Activated CD8-positive, alpha-beta memory T cell treated with anti-CD3 and anti-CD28 coated beads, Interleukin-2, amount 10 ng/mL, durations not matched to agents 7 days and 5 days (primary cell): ENCODE measurements around the gene CACNA1E. TPM values are rescaled to one million over a fixed set of nuclear protein-coding genes. Genes with fewer than 3 reads are reported as not detected.

Experiments used
- ATAC-seq: fragments of 150-1000 bp; cut with Tn5 transposase; one replicate; pipeline ENCODE4 v1.10.0; 2021; ENCODE audit warnings: moderate library complexity
- CTCF ChIA-PET: fragments of 350-600 bp; sonication (Branson Sonifier 250); formaldehyde crosslinking; loops from one replicate; lab custom pipeline; 2021; ENCODE audit warnings: antibody characterized with exemption; lab: Charles Lee
- DNase-seq: peaks from one replicate; pipeline ENCODE4 v3.0.0-alpha.2; 2020
- H3K27ac Mint-ChIP-seq: one replicate; pipeline ENCODE4 v1.8.0; 2021; ENCODE audit warnings: mild to moderate bottlenecking, mixed read lengths
- H3K27me3 Mint-ChIP-seq: one replicate; pipeline ENCODE4 v1.8.0; 2021; ENCODE audit warnings: mixed read lengths
- H3K36me3 Mint-ChIP-seq: one replicate; pipeline ENCODE4 v1.8.0; 2021; ENCODE audit warnings: mild to moderate bottlenecking, mixed read lengths
- H3K4me1 Mint-ChIP-seq: one replicate; pipeline ENCODE4 v1.8.0; 2021; ENCODE audit warnings: mixed read lengths
- H3K4me3 Mint-ChIP-seq: one replicate; pipeline ENCODE4 v1.8.0; 2021; ENCODE audit warnings: mild to moderate bottlenecking, moderate library complexity, mixed read lengths
- H3K9me3 Mint-ChIP-seq: one replicate; pipeline ENCODE4 v1.8.0; 2022; ENCODE audit warnings: low read depth, mixed read lengths
- total RNA-seq, 2 experiments: library from RNA; stranded (reverse); gene quantifications; one replicate each; pipeline ENCODE4 v1.2.3, GENCODE V29; 2021

CACNA1E gene
- total RNA-seq, 2 experiments from 2014 or later, result not detected

- Mint-ChIP-seq H3K4me1 (no peaks in the 10 kb centered on the region), H3K27ac (no peak overlapping the region), H3K9me3 (no peaks in the 10 kb centered on the region), H3K36me3 (no peaks in the 10 kb centered on the region), H3K4me3 (no peak overlapping the region), H3K27me3 (no peaks in the 10 kb centered on the region)
- ATAC-seq (no peak), DNase-seq (no peak)
- CTCF ChIA-PET, result no interaction called here
Measured at GRCh38 chr1:181776044-181776443, 292.7 kb downstream of the CACNA1E start.

- DNase-seq, result no peak
- Mint-ChIP-seq H3K36me3 (no peaks in the 10 kb centered on the region), H3K4me1 (no peaks in the 10 kb centered on the region), H3K27me3 (no peaks in the 10 kb centered on the region), H3K9me3 (no peaks in the 10 kb centered on the region), H3K4me3 (no peak overlapping the region), H3K27ac (no peak overlapping the region)
- no peak for ATAC-seq
- CTCF ChIA-PET, result no interaction called here
Measured at GRCh38 chr1:181777286-181777685, 294.0 kb downstream of the CACNA1E start.

- CTCF ChIA-PET, result no interaction called here
- Mint-ChIP-seq H3K27ac (no peak overlapping the region), H3K4me3 (no peak overlapping the region), H3K36me3 (no peaks in the 10 kb centered on the region), H3K9me3 (no peaks in the 10 kb centered on the region), H3K4me1 (no peaks in the 10 kb centered on the region), H3K27me3 (no peaks in the 10 kb centered on the region)
- no peak for DNase-seq
- ATAC-seq, result no peak
Measured at GRCh38 chr1:181777812-181778211, 294.5 kb downstream of the CACNA1E start.

GRCh38 chr1:181778640-181779260, 295.4 kb downstream of the CACNA1E start:
- no peak overlapping the region for H3K27ac Mint-ChIP-seq
- no peaks in the 10 kb centered on the region for H3K36me3 Mint-ChIP-seq
- H3K4me3 Mint-ChIP-seq, result no peak overlapping the region
- DNase-seq (no peak), ATAC-seq (no peak)
- H3K27me3 Mint-ChIP-seq, result no peaks in the 10 kb centered on the region
- H3K9me3 Mint-ChIP-seq, result no peaks in the 10 kb centered on the region
- CTCF ChIA-PET, result no interaction called here
- H3K4me1 Mint-ChIP-seq, result no peaks in the 10 kb centered on the region

- Mint-ChIP-seq H3K36me3 (no peaks in the 10 kb centered on the region), H3K9me3 (no peaks in the 10 kb centered on the region), H3K27me3 (no peaks in the 10 kb centered on the region), H3K27ac (no peak overlapping the region), H3K4me1 (no peaks in the 10 kb centered on the region), H3K4me3 (no peak overlapping the region)
- ATAC-seq (no peak), DNase-seq (no peak)
- CTCF ChIA-PET, result no interaction called here
Measured at GRCh38 chr1:181779343-181779742, 296.0 kb downstream of the CACNA1E start.

- H3K4me1 Mint-ChIP-seq, result no peaks in the 10 kb centered on the region
- no peaks in the 10 kb centered on the region for H3K36me3 Mint-ChIP-seq
- CTCF ChIA-PET, result no interaction called here
- no peak for DNase-seq
- no peak for ATAC-seq
- H3K27me3 Mint-ChIP-seq, result no peaks in the 10 kb centered on the region
- no peak overlapping the region for H3K27ac Mint-ChIP-seq
- no peaks in the 10 kb centered on the region for H3K9me3 Mint-ChIP-seq
- no peak overlapping the region for H3K4me3 Mint-ChIP-seq
Measured at GRCh38 chr1:181783208-181783607, 299.9 kb downstream of the CACNA1E start.

GRCh38 chr1:181784039-181784683, 300.8 kb downstream of the CACNA1E start:
- no peaks in the 10 kb centered on the region for H3K36me3 Mint-ChIP-seq
- H3K9me3 Mint-ChIP-seq, result no peaks in the 10 kb centered on the region
- H3K4me1 Mint-ChIP-seq, result no peaks in the 10 kb centered on the region
- H3K27me3 Mint-ChIP-seq, result no peaks in the 10 kb centered on the region
- CTCF ChIA-PET, result no interaction called here
- no peak overlapping the region for H3K4me3 Mint-ChIP-seq
- no peak overlapping the region for H3K27ac Mint-ChIP-seq
- DNase-seq (no peak), ATAC-seq (no peak)

GRCh38 chr1:181789395-181789794, 306.1 kb downstream of the CACNA1E start:
- H3K27me3 Mint-ChIP-seq, result no peaks in the 10 kb centered on the region
- CTCF ChIA-PET, result no interaction called here
- H3K27ac Mint-ChIP-seq, result no peak overlapping the region
- no peaks in the 10 kb centered on the region for H3K4me1 Mint-ChIP-seq
- no peak overlapping the region for H3K4me3 Mint-ChIP-seq
- no peak for ATAC-seq
- no peak for DNase-seq
- no peaks in the 10 kb centered on the region for H3K36me3 Mint-ChIP-seq
- no peaks in the 10 kb centered on the region for H3K9me3 Mint-ChIP-seq

- Mint-ChIP-seq H3K4me1 (no peaks in the 10 kb centered on the region), H3K36me3 (no peaks in the 10 kb centered on the region), H3K27ac (no peak overlapping the region), H3K9me3 (no peaks in the 10 kb centered on the region), H3K27me3 (no peaks in the 10 kb centered on the region), H3K4me3 (no peak overlapping the region)
- ATAC-seq, result no peak
- no peak for DNase-seq
- CTCF ChIA-PET, result no interaction called here
Measured at GRCh38 chr1:181791721-181792120, 308.4 kb downstream of the CACNA1E start.

- Mint-ChIP-seq H3K36me3 (no peaks in the 10 kb centered on the region), H3K27me3 (no peaks in the 10 kb centered on the region), H3K4me3 (no peak overlapping the region), H3K4me1 (no peaks in the 10 kb centered on the region), H3K9me3 (no peaks in the 10 kb centered on the region), H3K27ac (no peak overlapping the region)
- ATAC-seq, result no peak
- CTCF ChIA-PET, result no interaction called here
- no peak for DNase-seq
Measured at GRCh38 chr1:181793831-181794230, 310.5 kb downstream of the CACNA1E start.

- CTCF ChIA-PET, result no interaction called here
- Mint-ChIP-seq H3K27ac (no peak overlapping the region), H3K4me3 (no peak overlapping the region), H3K9me3 (no peaks in the 10 kb centered on the region), H3K27me3 (no peaks in the 10 kb centered on the region), H3K4me1 (no peaks in the 10 kb centered on the region), H3K36me3 (no peaks in the 10 kb centered on the region)
- ATAC-seq, result no peak
- no peak for DNase-seq
Measured at GRCh38 chr1:181794332-181794731, 311.0 kb downstream of the CACNA1E start.

- no peaks in the 10 kb centered on the region for H3K36me3 Mint-ChIP-seq
- no peaks in the 10 kb centered on the region for H3K9me3 Mint-ChIP-seq
- CTCF ChIA-PET, result no interaction called here
- H3K4me1 Mint-ChIP-seq, result no peaks in the 10 kb centered on the region
- DNase-seq, result no peak
- no peaks in the 10 kb centered on the region for H3K27me3 Mint-ChIP-seq
- no peak overlapping the region for H3K27ac Mint-ChIP-seq
- H3K4me3 Mint-ChIP-seq, result no peak overlapping the region
- no peak for ATAC-seq
Measured at GRCh38 chr1:181798191-181798926, 315.0 kb downstream of the CACNA1E start.

GRCh38 chr1:181801617-181802016, 318.3 kb downstream of the CACNA1E start:
- no peak for DNase-seq
- no peak for ATAC-seq
- CTCF ChIA-PET, result no interaction called here
- Mint-ChIP-seq H3K4me3 (no peak overlapping the region), H3K27ac (no peak overlapping the region), H3K27me3 (no peaks in the 10 kb centered on the region), H3K36me3 (no peaks in the 10 kb centered on the region), H3K9me3 (no peaks in the 10 kb centered on the region), H3K4me1 (no peaks in the 10 kb centered on the region)

- H3K27me3 Mint-ChIP-seq, result no peaks in the 10 kb centered on the region
- no peaks in the 10 kb centered on the region for H3K4me1 Mint-ChIP-seq
- no peak overlapping the region for H3K4me3 Mint-ChIP-seq
- no peak for DNase-seq
- CTCF ChIA-PET, result no interaction called here
- ATAC-seq, result no peak
- H3K27ac Mint-ChIP-seq, result no peak overlapping the region
- no peaks in the 10 kb centered on the region for H3K36me3 Mint-ChIP-seq
- no peaks in the 10 kb centered on the region for H3K9me3 Mint-ChIP-seq
Measured at GRCh38 chr1:181802466-181802865, 319.1 kb downstream of the CACNA1E start.
